ENCODE measurements around the gene SERPINA1. TPM values are rescaled to one million over a fixed set of nuclear protein-coding genes. Genes with fewer than 3 reads are reported as not detected.

Gene SERPINA1
- total RNA-seq, 1 experiment from 2014 or later, result 5.1 TPM

DNA sequence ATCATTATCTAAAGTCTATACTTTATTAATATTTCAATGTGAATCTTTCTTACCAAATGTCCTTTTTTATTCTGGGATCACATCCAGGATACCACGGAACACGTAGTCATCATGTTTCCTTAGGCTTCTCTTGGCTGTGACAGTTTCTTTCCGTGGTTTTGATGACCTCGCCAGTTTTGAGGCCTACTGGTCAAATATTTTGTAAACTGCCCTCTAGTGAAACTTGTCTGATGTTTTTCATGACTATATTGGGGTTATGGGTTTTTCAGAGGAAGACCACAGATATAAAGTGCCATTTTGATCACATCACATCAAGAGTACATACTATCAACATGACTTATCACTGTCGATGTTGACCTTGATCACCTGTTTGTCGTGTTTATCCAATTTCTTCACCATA is 51.1 kb downstream of the SERPINA1 start:
- ChIA-PET CTCF (no interaction called here), POLR2A (no interaction called here)
- Mint-ChIP-seq H3K9me3 (peaks cover 11% of the 10 kb centered on the region), H3K27ac (no peak overlapping the region), H3K4me3 (no peak overlapping the region), H3K4me1 (no peaks in the 10 kb centered on the region), H3K27me3 (ENCODE audit: low read depth) (0 out of 2 replicates have a peak, but pooled peaks cover 3% of the 10 kb centered on the region), H3K36me3 (no peaks in the 10 kb centered on the region)
- TF ChIP-seq ELF4 (CRISPR knock-in tag; IDR thresholded peaks at IDR 0.05; ENCODE audit: low read depth), result no peak
- no peak for TF ChIP-seq NR1H2 (CRISPR knock-in tag; IDR thresholded peaks at IDR 0.05)
- TF ChIP-seq CDX4 (CRISPR knock-in tag; IDR thresholded peaks at IDR 0.05; ENCODE audit: borderline replicate concordance), result no peak
- no peak for TF ChIP-seq NR2C2 (CRISPR knock-in tag; IDR thresholded peaks at IDR 0.05)
- TF ChIP-seq ATF1 (CRISPR knock-in tag; IDR thresholded peaks at IDR 0.05), result no peak
- TF ChIP-seq TCF7 (CRISPR knock-in tag; IDR thresholded peaks at IDR 0.05; ENCODE audit: low read depth), result no peak
- TF ChIP-seq ZBTB43 (CRISPR knock-in tag; IDR thresholded peaks at IDR 0.05), result no peak
- TF ChIP-seq E2F4 (CRISPR knock-in tag; IDR thresholded peaks at IDR 0.05; ENCODE audit: borderline replicate concordance, low read depth), result no peak
- DNase-seq (ENCODE audit: low spot score) (no peak), ATAC-seq (no peak)

DNA sequence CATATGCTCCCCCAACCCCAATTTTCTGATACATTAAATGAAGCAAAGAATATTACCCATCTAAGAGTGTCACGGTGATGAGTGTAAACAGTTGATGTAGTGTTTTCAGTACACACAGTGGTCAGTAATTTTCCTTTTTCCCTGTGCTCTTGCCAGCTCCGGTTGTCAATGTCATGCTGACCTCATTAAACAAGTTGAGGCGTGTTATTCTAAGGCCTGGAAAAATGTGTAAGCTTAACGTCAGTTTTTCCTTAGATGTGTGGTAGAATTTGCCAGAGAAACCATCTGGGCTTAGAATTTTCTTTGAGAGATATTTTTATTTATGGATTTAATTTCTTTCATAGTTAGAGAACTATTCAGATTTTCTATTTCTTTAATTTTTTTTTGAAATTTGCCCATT is 53.5 kb downstream of the SERPINA1 start:
- no peak overlapping the region for H3K27ac Mint-ChIP-seq
- no peak for DNase-seq (ENCODE audit: low spot score)
- no peak for ATAC-seq
- H3K36me3 Mint-ChIP-seq, result no peaks in the 10 kb centered on the region
- H3K4me1 Mint-ChIP-seq, result no peaks in the 10 kb centered on the region
- H3K9me3 Mint-ChIP-seq, result peaks cover 11% of the 10 kb centered on the region
- H3K4me3 Mint-ChIP-seq, result no peak overlapping the region
- ChIA-PET CTCF (interaction anchor here (0.6 kb wide), 1 partner anchor 299 kb away, joined by 3 read pairs; no protein-coding TSS in a partner anchor), POLR2A (no interaction called here)
- H3K27me3 Mint-ChIP-seq (ENCODE audit: low read depth), result no peaks in the 10 kb centered on the region
- TF ChIP-seq, protein P1, sequence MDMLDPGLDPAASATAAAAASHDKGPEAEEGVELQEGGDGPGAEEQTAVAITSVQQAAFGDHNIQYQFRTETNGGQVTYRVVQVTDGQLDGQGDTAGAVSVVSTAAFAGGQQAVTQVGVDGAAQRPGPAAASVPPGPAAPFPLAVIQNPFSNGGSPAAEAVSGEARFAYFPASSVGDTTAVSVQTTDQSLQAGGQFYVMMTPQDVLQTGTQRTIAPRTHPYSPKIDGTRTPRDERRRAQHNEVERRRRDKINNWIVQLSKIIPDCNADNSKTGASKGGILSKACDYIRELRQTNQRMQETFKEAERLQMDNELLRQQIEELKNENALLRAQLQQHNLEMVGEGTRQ (CRISPR knock-in tag; IDR thresholded peaks at IDR 0.05), result no peak
- TF ChIP-seq PRRX2 (CRISPR knock-in tag; IDR thresholded peaks at IDR 0.05) (no peak), NFATC4 (CRISPR knock-in tag; IDR thresholded peaks at IDR 0.05) (no peak), CREB1 (CRISPR knock-in tag; IDR thresholded peaks at IDR 0.05) (no peak), NR3C1 (CRISPR knock-in tag; conservative IDR thresholded peaks at IDR 0.05; ENCODE audit: low read depth) (no peak), ZNF219 (CRISPR knock-in tag; IDR thresholded peaks at IDR 0.05; ENCODE audit: borderline replicate concordance) (no peak), ZNF512 (CRISPR knock-in tag; IDR thresholded peaks at IDR 0.05; ENCODE audit: borderline replicate concordance) (no peak), ERG (CRISPR knock-in tag; IDR thresholded peaks at IDR 0.05) (no peak), CDX4 (CRISPR knock-in tag; IDR thresholded peaks at IDR 0.05; ENCODE audit: borderline replicate concordance) (no peak), SOX15 (CRISPR knock-in tag; IDR thresholded peaks at IDR 0.05) (no peak), CREM (CRISPR knock-in tag; IDR thresholded peaks at IDR 0.05) (no peak), SMAD4 (CRISPR knock-in tag; IDR thresholded peaks at IDR 0.05) (no peak), FOXJ3 (CRISPR knock-in tag; IDR thresholded peaks at IDR 0.05; ENCODE audit: borderline replicate concordance) (no peak), E2F4 (CRISPR knock-in tag; IDR thresholded peaks at IDR 0.05; ENCODE audit: borderline replicate concordance, low read depth) (no peak)
- TF ChIP-seq, protein P2, sequence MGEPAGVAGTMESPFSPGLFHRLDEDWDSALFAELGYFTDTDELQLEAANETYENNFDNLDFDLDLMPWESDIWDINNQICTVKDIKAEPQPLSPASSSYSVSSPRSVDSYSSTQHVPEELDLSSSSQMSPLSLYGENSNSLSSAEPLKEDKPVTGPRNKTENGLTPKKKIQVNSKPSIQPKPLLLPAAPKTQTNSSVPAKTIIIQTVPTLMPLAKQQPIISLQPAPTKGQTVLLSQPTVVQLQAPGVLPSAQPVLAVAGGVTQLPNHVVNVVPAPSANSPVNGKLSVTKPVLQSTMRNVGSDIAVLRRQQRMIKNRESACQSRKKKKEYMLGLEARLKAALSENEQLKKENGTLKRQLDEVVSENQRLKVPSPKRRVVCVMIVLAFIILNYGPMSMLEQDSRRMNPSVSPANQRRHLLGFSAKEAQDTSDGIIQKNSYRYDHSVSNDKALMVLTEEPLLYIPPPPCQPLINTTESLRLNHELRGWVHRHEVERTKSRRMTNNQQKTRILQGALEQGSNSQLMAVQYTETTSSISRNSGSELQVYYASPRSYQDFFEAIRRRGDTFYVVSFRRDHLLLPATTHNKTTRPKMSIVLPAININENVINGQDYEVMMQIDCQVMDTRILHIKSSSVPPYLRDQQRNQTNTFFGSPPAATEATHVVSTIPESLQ (CRISPR knock-in tag; IDR thresholded peaks at IDR 0.05), result no peak
- TF ChIP-seq, protein P3, sequence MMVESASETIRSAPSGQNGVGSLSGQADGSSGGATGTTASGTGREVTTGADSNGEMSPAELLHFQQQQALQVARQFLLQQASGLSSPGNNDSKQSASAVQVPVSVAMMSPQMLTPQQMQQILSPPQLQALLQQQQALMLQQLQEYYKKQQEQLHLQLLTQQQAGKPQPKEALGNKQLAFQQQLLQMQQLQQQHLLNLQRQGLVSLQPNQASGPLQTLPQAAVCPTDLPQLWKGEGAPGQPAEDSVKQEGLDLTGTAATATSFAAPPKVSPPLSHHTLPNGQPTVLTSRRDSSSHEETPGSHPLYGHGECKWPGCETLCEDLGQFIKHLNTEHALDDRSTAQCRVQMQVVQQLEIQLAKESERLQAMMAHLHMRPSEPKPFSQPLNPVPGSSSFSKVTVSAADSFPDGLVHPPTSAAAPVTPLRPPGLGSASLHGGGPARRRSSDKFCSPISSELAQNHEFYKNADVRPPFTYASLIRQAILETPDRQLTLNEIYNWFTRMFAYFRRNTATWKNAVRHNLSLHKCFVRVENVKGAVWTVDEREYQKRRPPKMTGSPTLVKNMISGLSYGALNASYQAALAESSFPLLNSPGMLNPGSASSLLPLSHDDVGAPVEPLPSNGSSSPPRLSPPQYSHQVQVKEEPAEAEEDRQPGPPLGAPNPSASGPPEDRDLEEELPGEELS (CRISPR knock-in tag; IDR thresholded peaks at IDR 0.05), result no peak
